Lung (tissue), 13 donors: ENCODE data around the gene CHST4. TPM values are rescaled to one million over a fixed set of nuclear protein-coding genes. Genes with fewer than 3 reads are reported as not detected.

Source experiments
- ATAC-seq: fragments of 200-7000 bp; cut with Tn5 transposase; one replicate; pipeline ENCODE4 v1.9.1; 2020; ENCODE audit warnings: moderate number of reproducible peaks; ENCODE audit not compliant: insufficient read depth, low FRiP score
- DNase-seq, 3 donors: peaks; one replicate each; pipeline ENCODE4 v3.0.0-alpha.2; 2013 to 2017
- H3K27ac ChIP-seq, 2 donors: one replicate each; pipeline ENCODE4 v1.5.1; 2013; ENCODE audit warnings: mild to moderate bottlenecking in 2 of 2, moderate library complexity in 2 of 2, control low read depth in 1 of 2, inconsistent platforms in 1 of 2, low read depth in 1 of 2, low read length in 1 of 2
- H3K27me3 ChIP-seq, 3 donors: one replicate each; pipeline ENCODE4 v1.5.1; 2013; ENCODE audit warnings: low read length in 2 of 3; ENCODE audit not compliant: control insufficient read depth in 3 of 3, insufficient read depth in 3 of 3
- H3K36me3 ChIP-seq, 4 donors: one replicate each; pipeline ENCODE4 v1.5.1; 2013; ENCODE audit warnings: low read length in 4 of 4, mild to moderate bottlenecking in 1 of 4, moderate library complexity in 1 of 4; ENCODE audit not compliant: control insufficient read depth in 4 of 4, insufficient read depth in 4 of 4
- H3K4me1 ChIP-seq, 5 donors: one replicate each; pipeline ENCODE4 v1.5.1; 2013; ENCODE audit warnings: low read length in 5 of 5, mild to moderate bottlenecking in 2 of 5, moderate library complexity in 1 of 5; ENCODE audit not compliant: control insufficient read depth in 5 of 5, insufficient read depth in 5 of 5
- H3K4me3 ChIP-seq: one replicate; pipeline ENCODE4 v1.5.1; 2013; ENCODE audit warnings: mild to moderate bottlenecking, control low read depth, moderate library complexity
- H3K9ac ChIP-seq, 2 donors: one replicate each; pipeline ENCODE4 v1.5.1; 2013; ENCODE audit warnings: low read length in 2 of 2, control low read depth in 1 of 2; ENCODE audit not compliant: insufficient read depth in 1 of 2
- H3K9me3 ChIP-seq, 4 donors: one replicate each; pipeline ENCODE4 v1.5.1; 2013; ENCODE audit warnings: low read length in 3 of 4, mild to moderate bottlenecking in 1 of 4, moderate library complexity in 1 of 4; ENCODE audit not compliant: control insufficient read depth in 4 of 4, insufficient read depth in 3 of 4
- WGBS, 2 donors: extraction: QIAGEN DNeasy Blood & Tissue Kit; methylation state at CpG; one replicate each; pipeline ENCODE4 v1.1.7; 2013; 5-methylcytosine and 5-hydroxymethylcytosine counted together
- polyA plus RNA-seq, 2 donors: library from polyadenylated mRNA; stranded (reverse); fragments of 200-250 nt; gene quantifications; one replicate each; pipeline ENCODE4 v1.2.1, GENCODE V29; 2013
- small RNA-seq: library from RNA; depleted of rRNA; stranded (forward); fragments of <200 nt; gene quantifications from one replicate; pipeline ENCODE3, GENCODE V24; 2014; ENCODE audit warnings: low replicate concordance
- total RNA-seq, 2 donors: library from RNA; depleted of rRNA in 1 of 2; stranded (reverse); fragments of >200 nt in 1 of 2; gene quantifications; one replicate each; pipeline ENCODE4 v1.2.1, GENCODE V29; 2014 to 2021
- TF ChIP-seq, protein P1 (sequence below): IDR thresholded peaks from 2 replicates; pipeline ENCODE4 v1.5.1; 2012; ENCODE audit warnings: mild to moderate bottlenecking; ENCODE audit errors: control extremely low read depth, extremely low read depth
- donor health status: control.
- donor health status: control.
- donor health status: Bipolar disorder and iron deficiency.
- donor health status: healthy.
- donor health status: DM: yes; HTN: yes; CAD: no.

The CHST4 gene
- total and polyA plus RNA-seq, 4 donors, result 0.28 to 0.95 (median 0.67) TPM

DNA sequence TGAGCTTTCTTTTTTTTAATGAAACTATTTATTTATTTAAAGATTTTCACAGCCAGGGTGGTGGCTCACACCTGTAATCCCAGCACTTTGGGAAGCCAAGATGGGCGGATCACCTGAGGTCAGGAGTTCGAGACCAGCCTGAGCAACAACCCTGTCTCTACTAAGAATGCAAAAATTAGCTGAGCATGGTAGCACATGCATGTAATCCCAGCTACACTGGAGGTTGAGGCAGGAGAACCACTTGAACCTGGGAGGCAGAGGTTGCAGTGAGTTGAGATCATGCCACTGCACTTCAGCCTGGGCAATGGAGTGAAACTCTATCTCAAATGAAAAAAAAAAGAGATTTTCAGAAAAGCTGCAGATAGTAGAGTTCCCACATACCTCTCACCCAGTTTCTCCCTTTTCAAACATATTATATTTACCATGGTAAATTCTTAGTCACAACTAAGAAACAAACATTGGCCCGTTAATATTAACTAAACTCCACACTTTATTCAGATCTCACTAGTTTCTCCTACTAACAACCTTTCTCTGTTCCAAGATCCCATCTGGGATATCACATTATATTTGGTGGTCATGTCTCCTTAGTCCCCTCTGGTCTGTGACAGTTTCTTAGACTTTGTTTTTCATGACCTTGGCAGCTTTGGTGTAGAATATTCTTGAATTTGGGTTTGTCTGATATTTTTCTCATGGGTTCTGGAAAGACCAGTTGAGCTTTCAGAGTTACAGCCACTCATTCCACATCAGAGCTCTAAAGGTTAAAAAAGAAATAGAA, 58.5 kb downstream of the CHST4 start:
- Histone ChIP-seq H3K9ac (no peak overlapping the region), H3K27ac (no peak overlapping the region), H3K27me3 (peaks cover 0 to 2% (median 0%) of the 10 kb centered on the region in 3 donors), H3K4me1 (no peaks in the 10 kb centered on the region), H3K9me3 (no peaks in the 10 kb centered on the region), H3K4me3 (no peak overlapping the region), H3K36me3 (no peaks in the 10 kb centered on the region)
- DNase-seq (no peak), ATAC-seq (no peak)
- TF ChIP-seq, protein P1, sequence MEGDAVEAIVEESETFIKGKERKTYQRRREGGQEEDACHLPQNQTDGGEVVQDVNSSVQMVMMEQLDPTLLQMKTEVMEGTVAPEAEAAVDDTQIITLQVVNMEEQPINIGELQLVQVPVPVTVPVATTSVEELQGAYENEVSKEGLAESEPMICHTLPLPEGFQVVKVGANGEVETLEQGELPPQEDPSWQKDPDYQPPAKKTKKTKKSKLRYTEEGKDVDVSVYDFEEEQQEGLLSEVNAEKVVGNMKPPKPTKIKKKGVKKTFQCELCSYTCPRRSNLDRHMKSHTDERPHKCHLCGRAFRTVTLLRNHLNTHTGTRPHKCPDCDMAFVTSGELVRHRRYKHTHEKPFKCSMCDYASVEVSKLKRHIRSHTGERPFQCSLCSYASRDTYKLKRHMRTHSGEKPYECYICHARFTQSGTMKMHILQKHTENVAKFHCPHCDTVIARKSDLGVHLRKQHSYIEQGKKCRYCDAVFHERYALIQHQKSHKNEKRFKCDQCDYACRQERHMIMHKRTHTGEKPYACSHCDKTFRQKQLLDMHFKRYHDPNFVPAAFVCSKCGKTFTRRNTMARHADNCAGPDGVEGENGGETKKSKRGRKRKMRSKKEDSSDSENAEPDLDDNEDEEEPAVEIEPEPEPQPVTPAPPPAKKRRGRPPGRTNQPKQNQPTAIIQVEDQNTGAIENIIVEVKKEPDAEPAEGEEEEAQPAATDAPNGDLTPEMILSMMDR, result no peak
- WGBS, 2 donors, result 86 to 95% methylated on average over 3 of the region's 3 CpGs

DNA sequence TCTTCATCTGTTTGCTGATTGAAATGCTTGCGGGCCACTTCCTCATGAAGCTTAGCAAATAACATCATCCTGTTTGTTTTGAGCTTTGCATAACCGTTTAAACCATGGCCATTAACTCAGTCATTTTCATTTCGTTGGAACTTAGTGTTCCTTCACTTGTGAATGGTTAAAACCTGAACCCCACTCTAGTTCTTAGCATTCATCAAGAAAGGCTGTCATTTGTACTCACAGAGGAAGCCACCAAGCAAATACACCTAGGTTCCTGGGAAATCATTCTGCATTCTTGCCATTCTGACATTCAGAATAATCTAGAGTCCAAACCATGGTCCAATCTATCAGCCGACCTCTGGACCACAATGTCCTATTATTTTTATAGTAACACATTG, 59.1 kb downstream of the CHST4 start:
- H3K4me3 ChIP-seq, result no peak overlapping the region
- no peaks in the 10 kb centered on the region for H3K9me3 ChIP-seq
- no peak overlapping the region for H3K9ac ChIP-seq
- H3K4me1 ChIP-seq, result no peaks in the 10 kb centered on the region
- DNase-seq (no peak), ATAC-seq (no peak)
- TF ChIP-seq, protein P1, result no peak
- H3K27me3 ChIP-seq, result peaks cover 0 to 2% (median 0%) of the 10 kb centered on the region in 3 donors
- H3K36me3 ChIP-seq, result no peaks in the 10 kb centered on the region
- WGBS, 2 donors, result 46 to 55% methylated on average over 4 of the region's 4 CpGs
- no peak overlapping the region for H3K27ac ChIP-seq

Small RNA genes within 50 kb of the gene (small RNA-seq; reads per million reads assigned to genes)
- not detected for gene RNU6-1061P

Other genes with a start within 250 kb of the CHST4 start
- gene CMTR2, start 237.0 kb upstream of the CHST4 start, total RNA-seq, result 10 to 100 TPM; 18.6 to 35.7 TPM
- 1 to 10 TPM; 8.8 to 9.4 TPM for gene CMTR2, start 237.0 kb upstream of the CHST4 start, polyA plus RNA-seq
- gene CALB2, start 167.7 kb upstream of the CHST4 start, total RNA-seq, result 1 to 10 TPM in 1 of 2 donors, under 1 TPM in 1; 0.68 to 1.7 TPM
- 10 to 100 TPM in 1 of 2 donors, under 1 TPM in 1; 0.02 to 11.7 TPM for gene CALB2, start 167.7 kb upstream of the CHST4 start, polyA plus RNA-seq
- not detected for gene TLE7, start 84.4 kb upstream of the CHST4 start, total RNA-seq
- gene TLE7, start 84.4 kb upstream of the CHST4 start, polyA plus RNA-seq, result not detected
- gene ZNF23, start 64.2 kb upstream of the CHST4 start, total RNA-seq, result 10 to 100 TPM in 1 of 2 donors, 1 to 10 TPM in 1; 8.9 to 14.5 TPM
- gene ZNF23, start 64.2 kb upstream of the CHST4 start, polyA plus RNA-seq, result 10 to 100 TPM in 1 of 2 donors, 1 to 10 TPM in 1; 4.9 to 12.8 TPM
- 10 to 100 TPM; 12.6 to 16.1 TPM for gene ZNF19, start 37.1 kb upstream of the CHST4 start, total RNA-seq
- gene ZNF19, start 37.1 kb upstream of the CHST4 start, polyA plus RNA-seq, result 1 to 10 TPM; 1.9 to 5.1 TPM
- under 1 TPM in 1 of 2 donors, not detected in 1; 0.74 TPM for gene TAT, start 50.7 kb downstream of the CHST4 start, total RNA-seq
- under 1 TPM; 0.14 to 0.26 TPM for gene TAT, start 50.7 kb downstream of the CHST4 start, polyA plus RNA-seq
- 1 to 10 TPM; 8.8 to 9.3 TPM for gene MARVELD3, start 99.8 kb downstream of the CHST4 start, total RNA-seq
- 1 to 10 TPM; 3.6 to 7.5 TPM for gene MARVELD3, start 99.8 kb downstream of the CHST4 start, polyA plus RNA-seq
- 1 to 10 TPM; 5.3 to 6.5 TPM for gene PHLPP2, start 198.3 kb downstream of the CHST4 start, total RNA-seq
- 1 to 10 TPM; 1.3 to 1.8 TPM for gene PHLPP2, start 198.3 kb downstream of the CHST4 start, polyA plus RNA-seq